OCI-LY3 (cell line): ENCODE measurements around the gene TUFT1.

Experiments
- H2AFZ ChIP-seq: fragments of 200-600, 300-600 bp; shearing (Covaris generic); 2 replicates; pipeline ENCODE4 v1.6.0; 2014; ENCODE audit warnings: antibody characterized with exemption, low read depth, low read length
- H3K27ac ChIP-seq: fragments of 200-600, 300-600 bp; sonication (generic); 2 replicates; pipeline ENCODE4 v1.5.1; 2014; ENCODE audit warnings: mild to moderate bottlenecking, low read length, moderate library complexity, mixed read lengths
- H3K27me3 ChIP-seq: fragments of 200-600, 300-600 bp; sonication (generic); 2 replicates; pipeline ENCODE4 v1.6.1; 2014; ENCODE audit warnings: low read depth, low read length, mixed read lengths
- H3K36me3 ChIP-seq: fragments of 200-600, 300-600 bp; sonication (generic); replicated peaks from 2 replicates; pipeline ENCODE3; 2014; ENCODE audit warnings: low read depth, low read length, mixed read lengths
- H3K4me1 ChIP-seq: fragments of 300-600, 200-600 bp; sonication (generic); 2 replicates; pipeline ENCODE4 v1.6.1; 2014; ENCODE audit warnings: low read length, mixed read lengths
- H3K4me2 ChIP-seq: fragments of 200-600, 300-600 bp; sonication (generic); 2 replicates; pipeline ENCODE4 v1.6.1; 2014; ENCODE audit warnings: low read length, mixed read lengths
- H3K4me3 ChIP-seq: fragments of 300-600, 200-600 bp; sonication (generic); 2 replicates; pipeline ENCODE4 v1.5.1; 2014; ENCODE audit warnings: antibody characterized with exemption, mild to moderate bottlenecking, low read length, moderate library complexity
- H3K79me2 ChIP-seq: fragments of 300-600, 200-600 bp; shearing (Covaris generic); 2 replicates; pipeline ENCODE4 v1.6.1; 2014; ENCODE audit warnings: mild to moderate bottlenecking, low read length, mixed read lengths
- H3K9ac ChIP-seq: fragments of 300-600, 200-600 bp; shearing (Covaris generic); 2 replicates; pipeline ENCODE4 v1.6.0; 2014; ENCODE audit warnings: mild to moderate bottlenecking, low read length, moderate library complexity
- H3K9me3 ChIP-seq: fragments of 200-600, 300-600 bp; shearing (Covaris generic); 2 replicates; pipeline ENCODE4 v1.6.1; 2014; ENCODE audit warnings: low read length, mixed read lengths; ENCODE audit not compliant: insufficient read depth
- H4K20me1 ChIP-seq: fragments of 200-600, 300-600 bp; sonication (generic); 2 replicates; pipeline ENCODE4 v1.6.1; 2016; ENCODE audit warnings: low read length, mixed read lengths; ENCODE audit not compliant: insufficient read depth
- EZH2phosphoT487 ChIP-seq: fragments of 200-600 bp; shearing (Covaris generic); IDR thresholded peaks from 2 replicates; pipeline ENCODE4 v1.6.1; 2018; ENCODE audit warnings: antibody characterized with exemption, mixed run types, low read depth
- TF ChIP-seq, protein P1 (sequence below): fragments of 200-600, 300-600 bp; sonication (generic); IDR thresholded peaks from 2 replicates; pipeline ENCODE4 v1.5.1; 2014; ENCODE audit warnings: antibody characterized with exemption, low read length, low read depth

TUFT1 gene

DNA sequence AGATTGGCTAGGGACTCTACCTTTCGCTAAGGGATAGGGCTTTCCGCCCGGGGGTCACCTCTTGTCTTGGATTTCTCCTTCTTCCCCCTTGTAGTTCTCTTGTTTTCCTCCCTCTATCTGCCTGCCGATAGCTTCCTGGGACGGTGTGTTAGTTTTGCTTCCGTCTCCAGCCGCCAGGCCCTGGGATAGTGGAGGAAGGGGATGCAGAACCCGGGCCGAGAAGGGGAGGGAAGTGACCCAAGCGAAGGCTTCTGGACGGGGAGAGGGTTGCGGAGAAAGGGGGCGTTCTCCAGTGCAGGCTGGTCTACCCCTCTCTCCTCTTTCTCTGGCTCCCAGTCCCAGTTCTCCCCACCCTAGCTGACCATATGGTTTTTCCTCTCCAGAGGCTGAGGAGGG, 871 bp downstream of the TUFT1 start:
- H3K27me3 ChIP-seq: no peaks in the 10 kb centered on the region
- no peak overlapping the region for H3K9ac ChIP-seq
- no peaks in the 10 kb centered on the region for H3K79me2 ChIP-seq
- H3K4me1 ChIP-seq: no peaks in the 10 kb centered on the region
- no peak overlapping the region for H2AFZ ChIP-seq
- H3K27ac ChIP-seq: no peak overlapping the region
- no peaks in the 10 kb centered on the region for H4K20me1 ChIP-seq
- no peak overlapping the region for H3K4me2 ChIP-seq
- no peak overlapping the region for H3K4me3 ChIP-seq
- no peaks in the 10 kb centered on the region for H3K36me3 ChIP-seq
- no peak for TF ChIP-seq EZH2phosphoT487
- TF ChIP-seq, protein P1, sequence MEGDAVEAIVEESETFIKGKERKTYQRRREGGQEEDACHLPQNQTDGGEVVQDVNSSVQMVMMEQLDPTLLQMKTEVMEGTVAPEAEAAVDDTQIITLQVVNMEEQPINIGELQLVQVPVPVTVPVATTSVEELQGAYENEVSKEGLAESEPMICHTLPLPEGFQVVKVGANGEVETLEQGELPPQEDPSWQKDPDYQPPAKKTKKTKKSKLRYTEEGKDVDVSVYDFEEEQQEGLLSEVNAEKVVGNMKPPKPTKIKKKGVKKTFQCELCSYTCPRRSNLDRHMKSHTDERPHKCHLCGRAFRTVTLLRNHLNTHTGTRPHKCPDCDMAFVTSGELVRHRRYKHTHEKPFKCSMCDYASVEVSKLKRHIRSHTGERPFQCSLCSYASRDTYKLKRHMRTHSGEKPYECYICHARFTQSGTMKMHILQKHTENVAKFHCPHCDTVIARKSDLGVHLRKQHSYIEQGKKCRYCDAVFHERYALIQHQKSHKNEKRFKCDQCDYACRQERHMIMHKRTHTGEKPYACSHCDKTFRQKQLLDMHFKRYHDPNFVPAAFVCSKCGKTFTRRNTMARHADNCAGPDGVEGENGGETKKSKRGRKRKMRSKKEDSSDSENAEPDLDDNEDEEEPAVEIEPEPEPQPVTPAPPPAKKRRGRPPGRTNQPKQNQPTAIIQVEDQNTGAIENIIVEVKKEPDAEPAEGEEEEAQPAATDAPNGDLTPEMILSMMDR: no peak
- no peaks in the 10 kb centered on the region for H3K9me3 ChIP-seq

DNA sequence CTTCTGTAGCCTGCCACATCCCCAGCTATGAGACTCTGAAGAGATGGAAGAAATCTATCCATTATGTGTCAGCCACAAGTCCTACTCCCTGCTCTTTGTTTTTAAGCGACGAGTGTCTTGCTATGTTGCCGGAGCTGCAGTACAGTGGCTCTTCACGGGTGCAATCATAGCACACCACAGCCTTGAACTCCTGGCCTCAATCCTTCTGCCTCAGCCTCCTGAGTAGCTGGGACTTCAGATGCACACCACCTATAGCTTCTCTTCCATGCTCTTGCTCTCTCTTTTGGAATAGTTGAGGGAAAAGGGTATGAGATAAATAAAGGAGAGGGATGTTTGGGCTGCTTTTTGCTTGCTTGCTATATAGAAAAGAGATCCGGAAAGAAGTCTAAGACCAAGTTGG, 1.6 kb downstream of the TUFT1 start:
- Histone ChIP-seq H2AFZ (no peak overlapping the region), H3K36me3 (no peaks in the 10 kb centered on the region), H3K9ac (no peak overlapping the region), H3K4me3 (no peak overlapping the region), H3K79me2 (no peaks in the 10 kb centered on the region), H4K20me1 (no peaks in the 10 kb centered on the region), H3K27me3 (no peaks in the 10 kb centered on the region), H3K9me3 (no peaks in the 10 kb centered on the region), H3K4me2 (no peak overlapping the region), H3K4me1 (no peaks in the 10 kb centered on the region), H3K27ac (no peak overlapping the region)
- TF ChIP-seq EZH2phosphoT487: no peak
- TF ChIP-seq, protein P1: no peak

DNA sequence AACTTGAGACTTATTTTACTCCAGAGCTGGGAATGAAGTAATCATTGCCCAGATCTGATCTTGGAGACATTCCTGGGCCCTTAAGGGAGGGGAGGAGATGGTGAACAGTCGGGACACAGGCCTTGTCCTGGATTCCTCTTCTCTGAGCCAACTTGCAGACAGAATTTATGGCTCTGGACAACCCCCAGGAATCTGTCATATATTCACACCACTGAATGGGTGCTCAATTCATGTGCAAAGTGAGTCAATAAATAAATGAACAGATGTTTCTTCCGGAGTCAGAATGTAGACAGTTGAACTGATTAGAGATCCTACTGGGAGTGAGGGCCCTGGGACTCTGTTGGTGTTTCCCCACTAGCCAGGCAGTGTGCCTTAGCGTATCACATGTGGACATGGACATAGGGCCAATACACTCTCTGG, 2.6 kb downstream of the TUFT1 start:
- H3K27ac ChIP-seq: no peak overlapping the region
- H3K9me3 ChIP-seq: no peaks in the 10 kb centered on the region
- no peaks in the 10 kb centered on the region; the same call in 1 of the 2 replicates for H3K4me1 ChIP-seq
- H3K4me3 ChIP-seq: no peak overlapping the region
- H3K27me3 ChIP-seq: no peaks in the 10 kb centered on the region
- no peaks in the 10 kb centered on the region for H3K79me2 ChIP-seq
- no peaks in the 10 kb centered on the region for H4K20me1 ChIP-seq
- no peak overlapping the region for H2AFZ ChIP-seq
- no peak overlapping the region for H3K4me2 ChIP-seq
- H3K9ac ChIP-seq: no peak overlapping the region
- no peak for TF ChIP-seq EZH2phosphoT487
- TF ChIP-seq, protein P1: no peak
- H3K36me3 ChIP-seq: no peaks in the 10 kb centered on the region

DNA sequence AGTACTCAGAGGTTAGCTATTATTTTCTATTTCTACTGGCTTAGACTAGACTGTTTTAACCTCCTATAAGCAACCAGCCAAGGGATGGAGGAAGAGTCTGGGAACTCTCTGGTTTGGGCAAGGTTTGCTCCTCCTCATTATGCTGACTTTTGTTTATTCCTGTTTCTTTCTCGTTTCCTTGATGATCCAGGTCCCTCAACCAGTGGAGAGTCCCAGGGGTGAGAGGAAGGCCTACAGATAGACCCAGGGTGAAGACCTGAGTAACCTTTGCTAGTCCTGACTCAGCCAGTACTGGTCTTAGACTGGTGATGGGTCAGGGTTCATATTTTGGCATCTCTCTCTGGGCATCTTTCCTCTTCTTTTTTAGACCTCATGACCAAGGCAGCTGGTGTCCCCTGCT, 5.4 kb downstream of the TUFT1 start:
- Histone ChIP-seq H3K4me1 (no peaks in the 10 kb centered on the region; the same call in 1 of the 2 replicates), H3K27ac (no peak overlapping the region)

More for the DNA sequence above, 5.4 kb downstream of the TUFT1 start:
- Histone ChIP-seq H3K9me3 (no peaks in the 10 kb centered on the region), H3K9ac (no peak overlapping the region), H3K36me3 (no peaks in the 10 kb centered on the region), H3K27me3 (no peaks in the 10 kb centered on the region), H2AFZ (no peak overlapping the region), H3K79me2 (no peaks in the 10 kb centered on the region), H4K20me1 (no peaks in the 10 kb centered on the region), H3K4me3 (no peak overlapping the region), H3K4me2 (no peak overlapping the region)
- TF ChIP-seq, protein P1: no peak
- no peak for TF ChIP-seq EZH2phosphoT487
